Hepatocyte (in vitro differentiated cells): Measurements from ENCODE around the gene OR56B1.

ENCODE experiments used
- EZH2 ChIP-seq: fragments of 200-600 bp; sonication (generic); IDR thresholded peaks from 2 replicates; pipeline ENCODE4 v1.6.1; 2016; ENCODE audit warnings: antibody characterized with exemption, mild to moderate bottlenecking, borderline replicate concordance
- TF ChIP-seq, protein P1 (sequence below): fragments of 200-600 bp; sonication (generic); IDR thresholded peaks from 2 replicates; pipeline ENCODE4 v1.5.1; 2016; ENCODE audit warnings: antibody characterized with exemption, mild to moderate bottlenecking; ENCODE audit not compliant: poor library complexity

DNA sequence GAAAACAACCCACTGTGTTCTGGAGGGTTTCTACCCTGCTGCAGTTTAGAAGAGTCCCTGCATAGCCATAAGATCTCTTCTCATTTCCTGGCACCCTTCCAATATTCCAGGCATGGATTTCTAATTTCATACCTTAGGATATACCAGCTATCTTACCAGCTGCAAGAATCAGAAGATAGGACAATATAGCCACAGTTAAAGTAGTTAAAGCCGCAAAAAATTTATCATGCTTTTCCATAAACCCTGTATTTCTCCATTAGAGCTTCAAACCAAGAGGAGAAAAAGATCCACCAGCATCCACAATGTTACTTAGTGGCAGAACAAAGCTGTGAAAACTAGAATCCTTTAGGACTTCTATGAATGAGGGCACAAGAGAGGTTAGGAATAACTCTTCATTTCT, 8.6 kb upstream of the OR56B1 start:
- TF ChIP-seq, protein P1, sequence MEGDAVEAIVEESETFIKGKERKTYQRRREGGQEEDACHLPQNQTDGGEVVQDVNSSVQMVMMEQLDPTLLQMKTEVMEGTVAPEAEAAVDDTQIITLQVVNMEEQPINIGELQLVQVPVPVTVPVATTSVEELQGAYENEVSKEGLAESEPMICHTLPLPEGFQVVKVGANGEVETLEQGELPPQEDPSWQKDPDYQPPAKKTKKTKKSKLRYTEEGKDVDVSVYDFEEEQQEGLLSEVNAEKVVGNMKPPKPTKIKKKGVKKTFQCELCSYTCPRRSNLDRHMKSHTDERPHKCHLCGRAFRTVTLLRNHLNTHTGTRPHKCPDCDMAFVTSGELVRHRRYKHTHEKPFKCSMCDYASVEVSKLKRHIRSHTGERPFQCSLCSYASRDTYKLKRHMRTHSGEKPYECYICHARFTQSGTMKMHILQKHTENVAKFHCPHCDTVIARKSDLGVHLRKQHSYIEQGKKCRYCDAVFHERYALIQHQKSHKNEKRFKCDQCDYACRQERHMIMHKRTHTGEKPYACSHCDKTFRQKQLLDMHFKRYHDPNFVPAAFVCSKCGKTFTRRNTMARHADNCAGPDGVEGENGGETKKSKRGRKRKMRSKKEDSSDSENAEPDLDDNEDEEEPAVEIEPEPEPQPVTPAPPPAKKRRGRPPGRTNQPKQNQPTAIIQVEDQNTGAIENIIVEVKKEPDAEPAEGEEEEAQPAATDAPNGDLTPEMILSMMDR = no peak
- TF ChIP-seq EZH2 = no peak
